ENCODE measurements around the gene ADAM15.

Gene ADAM15

GRCh38 chr1:155048449-155049334 lies 2.4 kb upstream of the ADAM15 start:
- peak overlapping the region; percentile 100 for H3K27ac ChIP-seq
- no peak for TF ChIP-seq ZFX (IDR thresholded peaks at IDR 0.05; ENCODE audit: borderline replicate concordance)

DNA sequence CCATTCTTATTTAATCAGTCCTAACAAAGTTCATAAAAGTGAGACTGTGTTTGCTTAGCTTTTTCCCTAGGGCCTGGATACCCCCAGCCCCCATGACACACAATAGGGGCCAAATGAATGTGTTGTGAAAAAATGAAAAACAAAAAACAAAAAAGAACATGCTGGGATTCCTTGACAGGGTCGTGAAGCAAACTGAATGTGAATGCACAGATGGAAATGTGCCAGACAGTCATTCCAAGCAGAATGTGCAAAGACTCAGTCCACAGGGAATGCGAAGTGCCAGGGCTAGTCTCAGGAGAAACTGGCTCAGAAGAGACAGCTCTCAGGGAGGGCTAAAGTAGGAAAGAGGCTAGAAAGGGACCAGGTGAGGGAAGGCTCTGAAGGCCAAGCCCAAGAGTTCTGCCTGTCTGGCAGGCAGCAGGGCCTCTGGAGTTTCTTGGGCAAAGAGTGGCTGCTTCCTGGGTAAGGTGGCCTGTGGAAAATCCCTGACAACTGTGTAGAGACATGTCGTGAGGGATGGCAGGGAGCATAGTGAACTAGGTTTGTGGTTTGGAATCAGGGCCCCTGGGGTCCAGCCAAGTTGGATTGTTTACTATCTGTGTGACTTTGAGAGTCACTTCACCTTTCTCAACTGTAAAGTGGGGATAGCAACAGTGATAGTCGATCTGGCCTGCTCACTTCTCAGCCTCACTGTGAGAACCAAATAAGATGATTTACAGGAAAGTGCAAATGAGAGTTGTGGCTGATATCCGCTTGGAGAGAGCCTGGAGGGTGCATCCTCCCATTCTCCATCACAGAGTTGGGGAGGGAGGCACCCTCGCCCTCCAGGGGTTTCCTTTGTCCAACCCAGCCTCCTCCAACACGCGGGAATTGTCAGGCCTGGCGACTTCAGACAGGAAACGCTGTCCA lies 1.2 kb upstream of the ADAM15 start:
- TF ChIP-seq, protein P1, sequence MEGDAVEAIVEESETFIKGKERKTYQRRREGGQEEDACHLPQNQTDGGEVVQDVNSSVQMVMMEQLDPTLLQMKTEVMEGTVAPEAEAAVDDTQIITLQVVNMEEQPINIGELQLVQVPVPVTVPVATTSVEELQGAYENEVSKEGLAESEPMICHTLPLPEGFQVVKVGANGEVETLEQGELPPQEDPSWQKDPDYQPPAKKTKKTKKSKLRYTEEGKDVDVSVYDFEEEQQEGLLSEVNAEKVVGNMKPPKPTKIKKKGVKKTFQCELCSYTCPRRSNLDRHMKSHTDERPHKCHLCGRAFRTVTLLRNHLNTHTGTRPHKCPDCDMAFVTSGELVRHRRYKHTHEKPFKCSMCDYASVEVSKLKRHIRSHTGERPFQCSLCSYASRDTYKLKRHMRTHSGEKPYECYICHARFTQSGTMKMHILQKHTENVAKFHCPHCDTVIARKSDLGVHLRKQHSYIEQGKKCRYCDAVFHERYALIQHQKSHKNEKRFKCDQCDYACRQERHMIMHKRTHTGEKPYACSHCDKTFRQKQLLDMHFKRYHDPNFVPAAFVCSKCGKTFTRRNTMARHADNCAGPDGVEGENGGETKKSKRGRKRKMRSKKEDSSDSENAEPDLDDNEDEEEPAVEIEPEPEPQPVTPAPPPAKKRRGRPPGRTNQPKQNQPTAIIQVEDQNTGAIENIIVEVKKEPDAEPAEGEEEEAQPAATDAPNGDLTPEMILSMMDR (IDR thresholded peaks at IDR 0.05): no peak
- TF ChIP-seq ZFX (IDR thresholded peaks at IDR 0.05; ENCODE audit: borderline replicate concordance): no peak
- H3K27ac ChIP-seq: peak overlapping the region; percentile 100

- H3K27ac ChIP-seq: peak overlapping the region; percentile 100
- TF ChIP-seq ZFX (IDR thresholded peaks at IDR 0.05; ENCODE audit: borderline replicate concordance): no peak
- TF ChIP-seq, protein P1 (IDR thresholded peaks at IDR 0.05): no peak
These were observed 243 bp downstream of the ADAM15 start for GRCh38 chr1:155051342-155051776.

DNA sequence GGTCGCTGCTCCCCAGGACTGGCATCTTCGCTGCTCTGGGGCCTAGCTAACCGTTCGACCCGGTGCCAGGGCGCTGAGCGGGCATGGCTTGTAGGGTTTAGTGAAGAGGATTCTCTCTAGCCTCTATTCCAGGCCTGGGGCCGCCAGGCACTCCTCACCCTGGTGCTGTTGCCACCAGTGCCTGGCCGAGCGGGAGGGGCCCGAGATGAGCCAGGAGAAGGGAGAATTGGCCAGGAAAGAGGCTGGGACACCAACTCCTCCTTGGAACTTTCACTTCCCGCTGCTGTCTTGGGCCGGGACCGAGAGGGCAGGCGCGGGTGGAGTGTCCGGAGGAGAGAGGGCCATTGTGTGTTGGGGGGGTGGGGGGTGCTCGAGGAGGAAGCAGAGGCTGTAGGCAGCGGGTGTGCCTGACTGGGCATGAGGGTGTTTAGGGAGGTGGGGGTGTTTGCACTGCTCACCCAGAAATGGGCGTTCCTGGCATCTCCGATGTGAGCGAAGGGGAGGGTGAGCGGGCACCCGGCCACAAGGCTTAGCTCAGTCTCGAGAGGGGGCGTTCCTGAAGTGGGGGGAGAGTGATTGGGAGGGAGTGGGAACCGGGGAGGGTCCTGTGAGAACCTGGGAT lies 772 bp downstream of the ADAM15 start:
- TF ChIP-seq, protein P1 (IDR thresholded peaks at IDR 0.05): no peak
- no peak for TF ChIP-seq ZFX (IDR thresholded peaks at IDR 0.05; ENCODE audit: borderline replicate concordance)
- peak overlapping the region; percentile 100 for H3K27ac ChIP-seq

GRCh38 chr1:155052439-155053395 lies 1.6 kb downstream of the ADAM15 start:
- TF ChIP-seq ZFX (IDR thresholded peaks at IDR 0.05; ENCODE audit: borderline replicate concordance): no peak
- TF ChIP-seq, protein P1 (IDR thresholded peaks at IDR 0.05): no peak
- peak overlapping the region; percentile 100 for H3K27ac ChIP-seq

DNA sequence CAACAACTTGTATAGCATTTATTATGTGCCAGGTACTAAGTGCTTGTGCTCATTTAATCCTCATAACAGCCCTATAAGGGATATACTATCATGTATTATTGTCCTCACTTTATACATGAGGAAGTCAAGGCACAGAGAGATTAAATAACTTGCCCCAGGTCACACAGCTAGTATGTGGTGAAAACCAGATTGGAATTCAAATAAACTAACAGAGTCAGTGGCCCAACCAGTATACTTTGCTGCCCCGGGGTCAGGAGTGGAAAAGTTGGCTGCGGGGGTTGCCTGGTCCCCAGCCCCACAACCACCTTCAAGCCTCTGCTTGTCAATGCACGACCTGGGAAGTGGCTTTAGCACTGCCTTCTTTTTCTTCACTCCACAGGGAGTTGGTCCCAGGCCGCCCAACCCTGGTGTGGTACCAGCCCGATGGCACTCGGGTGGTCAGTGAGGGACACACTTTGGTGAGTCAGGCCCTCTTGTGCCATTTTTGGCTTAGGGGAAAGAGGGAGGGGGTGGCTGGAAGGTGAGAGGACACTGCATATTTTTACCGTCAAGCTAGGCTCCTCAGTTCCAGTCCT lies 2.5 kb downstream of the ADAM15 start:
- peak overlapping the region; percentile 100 for H3K27ac ChIP-seq
- TF ChIP-seq ZFX (IDR thresholded peaks at IDR 0.05; ENCODE audit: borderline replicate concordance): no peak
- TF ChIP-seq, protein P1 (IDR thresholded peaks at IDR 0.05): no peak

All from 22Rv1 (cell line).